OCI-LY1 (cell line): ENCODE data around the gene PYDC1.
"Not testable (repeated sequence)": the region's sequence is repeated elsewhere in the genome, so short reads cannot be mapped to it uniquely, and the experiment has no call there.

ENCODE experiments used
- H2AFZ ChIP-seq: fragments of 200-600 bp; sonication (generic), shearing (Covaris generic); 2 replicates; pipeline ENCODE4 v1.6.0; 2014; ENCODE audit warnings: antibody characterized with exemption, mild to moderate bottlenecking, low read length
- H3F3A ChIP-seq: fragments of 200-600 bp; sonication (generic), shearing (Covaris generic); 2 replicates; pipeline ENCODE4 v1.6.0; 2014; ENCODE audit warnings: mild to moderate bottlenecking, antibody characterized with exemption, low read length, moderate library complexity; ENCODE audit not compliant: insufficient read depth
- H3K27ac ChIP-seq: fragments of 200-600 bp; sonication (generic); 2 replicates; pipeline ENCODE4 v1.5.1; 2014; ENCODE audit warnings: low read length, mixed run types, mild to moderate bottlenecking, low read depth; ENCODE audit not compliant: poor library complexity, severe bottlenecking
- H3K27me3 ChIP-seq: fragments of 200-600 bp; sonication (generic); 2 replicates; pipeline ENCODE4 v1.6.0; 2014; ENCODE audit warnings: antibody characterized with exemption, mild to moderate bottlenecking, low read length, moderate library complexity; ENCODE audit not compliant: insufficient read depth
- H3K36me3 ChIP-seq: fragments of 200-600 bp; sonication (generic); 2 replicates; pipeline ENCODE4 v1.6.1; 2014; ENCODE audit warnings: mild to moderate bottlenecking, antibody characterized with exemption, low read length, moderate library complexity, mixed read lengths; ENCODE audit not compliant: insufficient read depth
- H3K4me1 ChIP-seq: fragments of 200-600 bp; sonication (generic); 2 replicates; pipeline ENCODE4 v1.5.1; 2014; ENCODE audit warnings: mild to moderate bottlenecking, low read length, moderate library complexity; ENCODE audit not compliant: insufficient read depth, severe bottlenecking
- H3K4me2 ChIP-seq: fragments of 200-600 bp; sonication (generic), shearing (Covaris generic); 2 replicates; pipeline ENCODE4 v1.6.1; 2014; ENCODE audit warnings: low read length
- H3K4me3 ChIP-seq: fragments of 200-600 bp; sonication (generic); 2 replicates; pipeline ENCODE4 v1.5.1; 2014; ENCODE audit warnings: low read length, low read depth, mild to moderate bottlenecking, mixed read lengths; ENCODE audit not compliant: poor library complexity, severe bottlenecking
- H3K79me2 ChIP-seq: fragments of 200-600 bp; shearing (Covaris generic); 2 replicates; pipeline ENCODE4 v1.6.1; 2016; ENCODE audit warnings: mixed run types, low read length, mixed read lengths; ENCODE audit not compliant: insufficient read depth
- H3K9ac ChIP-seq: fragments of 200-600 bp; sonication (generic), shearing (Covaris generic); 2 replicates; pipeline ENCODE4 v1.6.1; 2014; ENCODE audit warnings: mild to moderate bottlenecking, low read length, mixed read lengths
- H3K9me2 ChIP-seq: fragments of 200-600 bp; sonication (generic), shearing (Covaris generic); 2 replicates; pipeline ENCODE4 v1.6.1; 2014; ENCODE audit warnings: low read depth, mild to moderate bottlenecking, low read length, mixed read lengths
- H3K9me3 ChIP-seq: fragments of 200-600 bp; shearing (Covaris generic); 2 replicates; pipeline ENCODE4 v1.6.1; 2014; ENCODE audit warnings: low read length, mixed read lengths
- H4K20me1 ChIP-seq: fragments of 200-600 bp; sonication (generic), shearing (Covaris generic); 2 replicates; pipeline ENCODE4 v1.6.0; 2016; ENCODE audit warnings: mild to moderate bottlenecking, low read length; ENCODE audit not compliant: insufficient read depth
- CTCF ChIP-seq: fragments of 200-600 bp; sonication (generic), shearing (Covaris generic); IDR thresholded peaks from 2 replicates; pipeline ENCODE4 v1.5.1; 2017; ENCODE audit warnings: mild to moderate bottlenecking, antibody characterized with exemption, low read length, moderate library complexity, mixed read lengths
- EZH2 ChIP-seq: fragments of 200-600 bp; sonication (generic), shearing (Covaris generic); IDR thresholded peaks from 2 replicates; pipeline ENCODE4 v1.8.0; 2017; ENCODE audit warnings: borderline replicate concordance, mixed run types, mild to moderate bottlenecking, antibody characterized with exemption, low read length, moderate library complexity, mixed read lengths

The PYDC1 gene

GRCh38 chr16:31248344-31248743 is 31.4 kb upstream of the PYDC1 start:
- H3K27ac ChIP-seq = no peak overlapping the region
- H2AFZ ChIP-seq = no peak overlapping the region
- TF ChIP-seq CTCF = no peak
- TF ChIP-seq EZH2 = no peak

GRCh38 chr16:31246296-31246695 is 29.4 kb upstream of the PYDC1 start:
- H3K27me3 ChIP-seq = no peaks in the 10 kb centered on the region
- no peaks in the 10 kb centered on the region for H3K9me3 ChIP-seq

More at GRCh38 chr16:31248344-31248743, 31.4 kb upstream of the PYDC1 start:
- Histone ChIP-seq H3K27me3 (no peaks in the 10 kb centered on the region), H3F3A (no peaks in the 10 kb centered on the region), H3K4me2 (no peak overlapping the region), H4K20me1 (no peaks in the 10 kb centered on the region), H3K4me1 (no peaks in the 10 kb centered on the region), H3K9me3 (no peaks in the 10 kb centered on the region), H3K79me2 (no peaks in the 10 kb centered on the region), H3K36me3 (no peaks in the 10 kb centered on the region), H3K9ac (no peak overlapping the region), H3K9me2 (no peaks in the 10 kb centered on the region), H3K4me3 (no peak overlapping the region)

GRCh38 chr16:31245598-31245997 is 28.7 kb upstream of the PYDC1 start:
- not testable (repeated sequence) for H3K9me2 ChIP-seq, H3F3A ChIP-seq, H3K9me3 ChIP-seq, H3K4me3 ChIP-seq, H3K4me1 ChIP-seq, H3K4me2 ChIP-seq, H3K27ac ChIP-seq, H3K27me3 ChIP-seq, H2AFZ ChIP-seq, H3K79me2 ChIP-seq, H3K36me3 ChIP-seq, H3K9ac ChIP-seq, H4K20me1 ChIP-seq

More at GRCh38 chr16:31246296-31246695, 29.4 kb upstream of the PYDC1 start:
- H4K20me1 ChIP-seq = no peaks in the 10 kb centered on the region
- H2AFZ ChIP-seq = no peak overlapping the region
- H3K4me1 ChIP-seq = no peaks in the 10 kb centered on the region
- no peak overlapping the region for H3K4me3 ChIP-seq
- H3K27ac ChIP-seq = no peak overlapping the region
- H3K9ac ChIP-seq = no peak overlapping the region
- H3F3A ChIP-seq = no peaks in the 10 kb centered on the region
- no peaks in the 10 kb centered on the region for H3K9me2 ChIP-seq
- H3K79me2 ChIP-seq = no peaks in the 10 kb centered on the region
- no peak for TF ChIP-seq CTCF
- TF ChIP-seq EZH2 = no peak
- no peaks in the 10 kb centered on the region for H3K36me3 ChIP-seq
- H3K4me2 ChIP-seq = no peak overlapping the region

GRCh38 chr16:31243734-31244670 is 27.1 kb upstream of the PYDC1 start:
- H3K27me3 ChIP-seq = no peaks in the 10 kb centered on the region
- no peak for TF ChIP-seq CTCF
- no peak overlapping the region for H2AFZ ChIP-seq
- no peaks in the 10 kb centered on the region for H3K9me2 ChIP-seq
- no peaks in the 10 kb centered on the region for H3K9me3 ChIP-seq
- no peaks in the 10 kb centered on the region for H3F3A ChIP-seq
- H3K36me3 ChIP-seq = no peaks in the 10 kb centered on the region
- no peak overlapping the region for H3K27ac ChIP-seq
- no peak overlapping the region for H3K4me2 ChIP-seq
- H3K79me2 ChIP-seq = no peaks in the 10 kb centered on the region
- H3K9ac ChIP-seq = no peak overlapping the region
- no peaks in the 10 kb centered on the region for H4K20me1 ChIP-seq
- no peak overlapping the region for H3K4me3 ChIP-seq
- H3K4me1 ChIP-seq = no peaks in the 10 kb centered on the region
